Fibroblast of pulmonary artery (primary cell): Measurements from ENCODE around the gene ASPDH.
A peak's percentile ranks its signal among the peaks of the same experiment; 100 is the strongest.

Experiments used
- DNase-seq: peaks from one replicate; pipeline ENCODE4 v3.0.0-alpha.2; 2010; ENCODE audit warnings: low read depth
- H3K4me3 ChIP-seq: replicated peaks from 2 replicates; pipeline ENCODE4 v1.5.1; 2011; ENCODE audit warnings: low read depth, mild to moderate bottlenecking, control low read depth, low read length, moderate library complexity
- TF ChIP-seq, protein P1 (sequence below): IDR thresholded peaks from 2 replicates; pipeline ENCODE4 v1.5.1; 2011; ENCODE audit warnings: mild to moderate bottlenecking, control low read depth, low read length, inconsistent platforms; ENCODE audit errors: missing control alignments

ASPDH gene

DNA sequence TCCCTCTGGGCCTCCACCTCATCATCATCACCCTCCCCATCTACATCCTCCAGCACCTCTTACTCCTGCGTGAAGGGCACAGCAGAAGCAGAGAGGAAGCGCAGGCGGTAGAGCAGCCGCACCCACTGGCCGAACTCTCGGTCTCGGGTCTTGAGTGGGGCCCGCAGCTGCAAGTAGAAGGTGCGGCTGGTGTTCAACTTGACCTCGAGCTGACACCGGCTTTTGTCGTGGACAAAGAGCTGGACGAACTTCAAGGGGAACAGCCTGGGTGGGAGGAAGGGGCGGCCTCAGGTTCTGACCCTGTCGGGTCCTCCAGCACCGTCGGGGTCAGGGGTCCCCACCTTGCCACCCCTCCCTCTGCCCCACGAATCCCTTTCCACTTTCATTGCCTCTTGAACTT, 46.1 kb downstream of the ASPDH start:
- DNase-seq, result no peak
- TF ChIP-seq, protein P1, sequence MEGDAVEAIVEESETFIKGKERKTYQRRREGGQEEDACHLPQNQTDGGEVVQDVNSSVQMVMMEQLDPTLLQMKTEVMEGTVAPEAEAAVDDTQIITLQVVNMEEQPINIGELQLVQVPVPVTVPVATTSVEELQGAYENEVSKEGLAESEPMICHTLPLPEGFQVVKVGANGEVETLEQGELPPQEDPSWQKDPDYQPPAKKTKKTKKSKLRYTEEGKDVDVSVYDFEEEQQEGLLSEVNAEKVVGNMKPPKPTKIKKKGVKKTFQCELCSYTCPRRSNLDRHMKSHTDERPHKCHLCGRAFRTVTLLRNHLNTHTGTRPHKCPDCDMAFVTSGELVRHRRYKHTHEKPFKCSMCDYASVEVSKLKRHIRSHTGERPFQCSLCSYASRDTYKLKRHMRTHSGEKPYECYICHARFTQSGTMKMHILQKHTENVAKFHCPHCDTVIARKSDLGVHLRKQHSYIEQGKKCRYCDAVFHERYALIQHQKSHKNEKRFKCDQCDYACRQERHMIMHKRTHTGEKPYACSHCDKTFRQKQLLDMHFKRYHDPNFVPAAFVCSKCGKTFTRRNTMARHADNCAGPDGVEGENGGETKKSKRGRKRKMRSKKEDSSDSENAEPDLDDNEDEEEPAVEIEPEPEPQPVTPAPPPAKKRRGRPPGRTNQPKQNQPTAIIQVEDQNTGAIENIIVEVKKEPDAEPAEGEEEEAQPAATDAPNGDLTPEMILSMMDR, result no peak
- no peak overlapping the region for H3K4me3 ChIP-seq

DNA sequence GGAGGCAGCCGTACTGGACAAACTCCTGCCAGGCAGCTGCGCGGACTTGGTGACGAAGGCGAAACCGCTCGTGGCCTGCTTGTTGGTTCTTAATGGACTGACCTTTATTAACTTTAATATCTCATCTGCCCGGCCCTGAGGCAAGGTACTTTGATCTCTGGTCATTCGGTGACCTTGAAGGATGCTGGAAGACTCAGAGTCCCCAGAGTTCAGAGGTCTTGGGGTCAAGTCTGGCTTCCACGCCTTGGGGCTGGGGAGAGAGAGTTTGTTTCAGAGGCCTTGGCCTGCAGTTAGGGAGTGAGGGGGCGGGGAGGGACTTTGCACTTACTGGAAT, 47.0 kb downstream of the ASPDH start:
- TF ChIP-seq, protein P1, result no peak
- no peak overlapping the region for H3K4me3 ChIP-seq
- no peak for DNase-seq

DNA sequence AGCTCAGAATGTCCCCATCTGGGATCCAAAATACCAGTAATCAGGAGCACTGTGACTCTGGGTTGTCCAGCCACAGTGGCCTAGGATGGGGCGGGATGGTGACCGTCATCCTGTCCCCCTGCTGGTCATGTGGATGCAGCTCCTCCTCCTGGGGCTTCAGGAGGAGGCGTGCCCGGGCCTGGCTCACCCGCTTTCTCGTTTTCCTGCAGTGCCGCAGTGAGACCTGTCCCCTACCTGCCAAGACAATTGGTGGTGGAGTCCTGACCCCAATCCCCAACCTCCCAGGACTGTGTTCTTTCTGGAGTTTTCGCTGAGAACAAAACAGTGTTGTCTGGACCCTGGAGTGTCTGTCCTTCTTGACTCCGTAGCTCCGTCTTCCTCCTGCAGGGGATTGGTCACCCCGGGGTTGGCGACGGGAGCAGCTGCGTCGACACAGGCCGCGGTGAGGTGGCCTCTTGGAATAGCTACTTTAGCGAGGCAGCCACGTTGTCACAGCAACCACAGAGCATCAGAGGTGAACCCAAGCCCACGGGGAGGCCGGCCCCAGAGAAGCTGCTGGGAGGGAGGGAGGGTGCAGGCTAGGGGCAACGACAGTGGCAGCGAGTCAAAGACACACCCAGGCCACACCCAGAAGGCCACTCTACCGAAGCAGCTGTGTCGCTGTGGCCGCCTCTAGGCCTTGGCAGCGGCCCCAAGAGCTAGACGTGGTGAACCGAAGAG, 47.6 kb downstream of the ASPDH start:
- TF ChIP-seq, protein P1, result peak; percentile 16
- no peak overlapping the region for H3K4me3 ChIP-seq
- no peak for DNase-seq

DNA sequence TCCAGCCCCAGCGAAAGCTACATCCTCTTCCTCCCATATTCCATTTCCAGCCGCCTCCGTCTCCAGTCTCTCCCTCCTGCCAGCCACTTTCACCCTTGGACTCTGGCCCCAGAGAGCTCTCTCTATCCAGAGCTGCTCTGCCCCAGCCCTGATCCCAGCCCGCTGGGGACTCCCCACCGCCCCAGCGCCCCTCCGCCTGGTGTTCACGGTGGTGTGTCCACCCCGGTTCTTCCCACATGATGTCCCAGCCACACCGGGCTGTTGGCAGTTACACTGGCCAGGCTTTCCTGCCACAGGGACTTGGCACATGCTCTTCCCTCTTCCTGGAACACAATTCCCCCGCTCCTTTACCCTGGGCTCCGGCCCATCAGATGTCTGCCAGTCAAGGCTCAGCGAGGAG, 48.7 kb downstream of the ASPDH start:
- TF ChIP-seq, protein P1, result no peak
- H3K4me3 ChIP-seq, result no peak overlapping the region
- DNase-seq, result no peak

DNA sequence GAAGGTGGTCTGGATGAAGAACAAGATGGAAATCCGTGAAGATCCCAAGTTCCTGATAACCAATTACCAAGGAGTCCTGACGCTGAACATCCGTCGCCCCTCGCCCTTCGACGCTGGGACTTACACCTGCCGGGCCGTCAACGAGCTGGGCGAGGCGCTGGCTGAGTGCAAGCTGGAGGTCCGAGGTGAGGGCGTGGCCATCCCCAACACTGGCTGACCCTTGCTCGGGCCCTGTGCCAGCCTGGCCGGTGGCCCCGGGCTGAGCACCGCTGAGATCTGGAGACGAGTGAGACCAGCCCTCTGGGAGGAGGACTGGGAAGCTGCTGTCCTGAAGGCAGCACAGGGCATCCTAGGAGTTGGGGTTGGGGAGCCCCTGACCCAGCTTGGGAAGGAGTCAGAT, 49.4 kb downstream of the ASPDH start:
- no peak overlapping the region for H3K4me3 ChIP-seq
- no peak for DNase-seq
- TF ChIP-seq, protein P1, result no peak

DNA sequence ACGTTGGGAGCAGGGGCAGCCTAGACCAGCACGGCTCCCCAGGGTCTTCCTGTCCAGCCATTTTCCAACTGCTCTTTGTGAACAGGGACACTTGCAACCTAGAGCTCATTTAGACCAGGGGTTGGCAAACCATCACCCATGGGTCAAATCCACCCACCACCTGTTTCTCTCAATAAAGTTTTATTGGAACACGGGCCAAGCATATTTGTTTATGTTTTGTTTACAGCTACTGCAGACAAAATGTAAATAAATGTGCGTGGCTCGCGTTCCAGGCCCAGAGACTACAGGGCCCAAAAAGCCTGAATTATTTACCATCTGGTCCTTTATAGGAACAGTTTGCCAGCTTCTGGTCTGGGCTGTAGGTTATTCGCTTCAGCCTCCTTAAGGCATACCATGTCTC, 50.7 kb downstream of the ASPDH start:
- DNase-seq, result no peak
- no peak overlapping the region for H3K4me3 ChIP-seq
- TF ChIP-seq, protein P1, result no peak
